Measurements from ENCODE around the gene PLCG1.

The PLCG1 gene

DNA sequence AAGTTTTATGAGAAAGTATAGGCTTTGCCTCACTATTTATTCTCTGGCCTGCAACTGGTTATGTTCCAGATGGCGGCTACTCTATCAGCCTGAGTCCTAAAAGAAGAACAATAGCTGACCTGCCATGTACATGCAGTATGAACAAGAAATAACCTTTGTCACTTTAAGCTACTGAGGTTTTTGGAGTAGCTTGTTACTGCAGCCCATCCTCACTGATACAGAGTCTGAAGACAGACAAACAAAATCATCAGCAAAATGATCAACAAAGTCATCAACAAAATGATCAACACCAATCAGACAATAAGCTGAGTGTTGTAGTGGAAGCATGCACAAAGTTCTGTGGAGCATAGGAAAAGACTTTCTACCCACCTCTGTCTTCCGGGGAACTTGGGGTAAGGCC lies 82.5 kb downstream of the PLCG1 start:
- no peak for DNase-seq

- DNase-seq, result no peak
These were observed 84.4 kb downstream of the PLCG1 start for GRCh38 chr20:41221614-41222218.

DNA sequence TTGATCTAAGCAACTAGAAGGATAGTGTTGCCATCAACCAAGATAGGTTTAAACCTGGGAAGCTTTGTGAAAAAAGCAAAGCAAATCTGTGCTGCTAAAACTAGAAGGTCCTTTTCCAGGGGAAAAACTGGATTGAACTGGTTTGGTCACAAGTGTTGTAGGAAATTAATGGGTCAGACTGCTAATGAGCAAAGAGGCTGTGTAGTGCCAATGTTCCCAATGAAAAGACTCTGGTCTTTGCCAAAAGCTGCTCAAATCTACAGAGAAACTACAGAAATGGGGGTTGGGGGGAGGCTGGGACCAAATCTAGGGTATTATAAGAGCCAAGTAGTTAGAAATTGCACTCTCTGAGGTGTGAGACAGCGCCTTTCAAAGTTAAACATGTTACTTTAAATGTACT lies 85.0 kb downstream of the PLCG1 start:
- no peak for DNase-seq

DNA sequence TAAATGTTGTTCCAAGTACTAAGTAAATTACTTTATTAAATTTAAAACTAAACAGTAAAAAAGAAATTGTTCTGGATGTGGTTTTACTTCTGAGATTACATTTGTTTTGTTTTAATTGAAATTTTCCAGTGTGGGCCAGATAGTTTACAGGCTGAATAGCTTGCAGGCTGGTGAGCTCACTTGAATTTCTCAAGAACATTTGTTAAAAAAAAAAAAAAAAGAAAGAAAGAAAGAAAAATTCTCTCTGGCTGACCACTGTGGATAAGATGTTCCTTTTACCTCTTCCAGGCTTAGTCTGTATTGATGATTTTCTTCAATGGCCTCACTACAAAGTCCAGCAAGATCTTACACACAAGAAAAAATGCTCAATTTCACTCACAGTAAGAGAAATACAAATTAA lies 85.4 kb downstream of the PLCG1 start:
- no peak for DNase-seq

DNA sequence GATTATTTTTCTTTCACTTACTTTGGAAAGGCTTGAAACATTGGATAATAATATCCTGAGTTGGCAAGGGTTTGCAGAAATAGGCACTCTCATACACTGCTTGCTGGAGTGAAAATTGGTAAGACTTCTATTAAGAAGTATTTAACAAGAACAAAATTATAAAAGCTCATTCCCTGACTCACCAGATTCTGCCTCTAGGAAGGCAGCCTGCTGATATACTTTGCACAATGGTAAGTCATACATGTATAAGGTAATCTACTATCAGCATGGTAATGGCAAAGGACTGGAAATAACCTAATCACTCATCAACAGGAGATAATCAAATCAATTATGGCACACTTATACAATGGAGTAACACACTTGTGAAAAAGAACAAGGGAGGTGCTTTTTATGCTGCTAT lies 85.8 kb downstream of the PLCG1 start:
- DNase-seq, result no peak

DNA sequence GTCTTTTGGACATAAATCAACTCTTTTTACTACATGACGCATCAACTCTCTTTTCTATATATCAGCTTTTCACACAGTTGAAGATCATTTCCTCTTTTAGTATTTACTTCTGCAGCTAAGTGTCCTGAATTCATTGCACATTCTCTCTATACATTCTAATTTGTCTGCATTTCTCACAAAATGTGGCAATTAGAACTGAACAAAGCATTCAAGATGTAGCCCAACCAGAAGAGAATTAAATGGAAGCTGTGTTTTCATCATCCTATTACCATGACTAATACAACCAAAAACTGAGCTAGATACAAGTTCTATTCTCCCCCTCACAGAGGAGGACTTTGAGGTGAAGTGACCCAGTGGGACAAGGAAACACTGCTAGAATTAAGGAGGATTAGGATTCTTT lies 86.9 kb downstream of the PLCG1 start:
- no peak for DNase-seq

- DNase-seq, result no peak
These were observed 87.7 kb downstream of the PLCG1 start for GRCh38 chr20:41225091-41225490.

DNA sequence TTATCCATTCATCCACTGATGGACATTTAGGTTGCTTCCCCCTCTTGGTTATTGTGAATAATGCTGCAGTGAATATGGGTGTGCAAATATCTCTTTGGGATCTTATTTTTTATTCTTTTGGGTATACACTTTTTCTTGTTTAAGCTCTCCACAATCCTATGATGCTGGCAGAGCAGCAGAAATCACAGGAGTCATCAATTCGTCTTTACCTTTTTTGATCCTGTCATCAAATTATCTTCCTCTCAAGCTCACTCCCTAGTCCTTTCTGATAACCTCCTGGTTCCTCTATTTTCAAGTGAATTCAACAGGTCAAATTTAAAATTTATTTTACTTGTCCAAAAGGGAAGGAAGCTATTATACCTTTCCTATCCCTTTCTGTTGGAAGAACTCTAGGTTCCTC lies 89.1 kb downstream of the PLCG1 start:
- DNase-seq, result no peak

Measured in NCI-H510A treated with DMSO at 0.1 percent for 48 hours (cell line).